Endothelial cell of umbilical vein (primary cell): Measurements from ENCODE around the gene ERG. TPM values are rescaled to one million over a fixed set of nuclear protein-coding genes. Genes with fewer than 3 reads are reported as not detected.

Experiments
- BruUV-seq: library from RNA; stranded (reverse); fragments of 400-500 nt; replicated peaks from 2 replicates; lab custom pipeline; 2021; lab: Mats Ljungman, UMichigan
- CTCF ChIA-PET: fragments of 300-600, 350-600 bp; sonication (Branson Sonifier 250); formaldehyde crosslinking; loops from one replicate; lab custom pipeline; 2021; ENCODE audit warnings: antibody characterized with exemption, inconsistent platforms; lab: Charles Lee
- POLR2A ChIA-PET: fragments of 300-600, 350-600 bp; sonication (Branson Sonifier 250); formaldehyde crosslinking; loops from one replicate; lab custom pipeline; 2021; ENCODE audit warnings: antibody characterized with exemption, inconsistent platforms; lab: Charles Lee
- DNase-seq: peaks from one replicate; pipeline ENCODE4 v3.0.0-alpha.2; 2011; ENCODE audit warnings: low read depth, low spot score
- FAIRE-seq: peaks from 2 replicates; lab custom pipeline; 2011; peaks lifted over from hg19 to GRCh38; lab: Jason Lieb, UNC
- H2AFZ ChIP-seq: 2 replicates; pipeline ENCODE4 v1.6.0; 2012; ENCODE audit warnings: low read depth, low read length, control low read depth, inconsistent platforms
- H3K27ac ChIP-seq: 2 replicates; pipeline ENCODE4 v1.5.1; 2011; ENCODE audit warnings: low read depth, mild to moderate bottlenecking, control low read depth, low read length, moderate library complexity; ENCODE audit not compliant: insufficient read depth
- H3K27me3 ChIP-seq, 2 experiments: 2 replicates each; pipeline versions ENCODE4 v1.6.0 to v1.6.1; 2011; ENCODE audit warnings: low read length in 2 of 2, mixed read lengths in 1 of 2; ENCODE audit not compliant: control insufficient read depth in 2 of 2, insufficient read depth in 2 of 2
- H3K36me3 ChIP-seq, 2 experiments: 2 replicates in 1 of 2; 3 replicates in 1 of 2; pipeline ENCODE4 v1.5.1; 2011; ENCODE audit warnings: low read length in 2 of 2, mild to moderate bottlenecking in 1 of 2, moderate library complexity in 1 of 2; ENCODE audit not compliant: control insufficient read depth in 2 of 2, insufficient read depth in 2 of 2; ENCODE audit errors: extremely low read depth in 1 of 2
- H3K4me1 ChIP-seq: 3 replicates; pipeline ENCODE4 v1.5.1; 2011; ENCODE audit warnings: mild to moderate bottlenecking, low read length; ENCODE audit not compliant: control insufficient read depth, insufficient read depth; ENCODE audit errors: extremely low read depth
- H3K4me2 ChIP-seq: 2 replicates; pipeline ENCODE4 v1.6.1; 2011; ENCODE audit warnings: low read length, control low read depth, mixed read lengths; ENCODE audit not compliant: insufficient read depth
- H3K4me3 ChIP-seq, 3 experiments: fragments of 200-600 bp in 1 of 3; sonication (generic), shearing (Covaris generic) in 1 of 3; replicated peaks in 1 of 3; 2 replicates each; pipeline ENCODE4 v1.5.1; 2011 to 2016; ENCODE audit warnings: control low read depth in 3 of 3, low read length in 3 of 3, mild to moderate bottlenecking in 2 of 3, inconsistent platforms in 1 of 3, low read depth in 1 of 3, moderate library complexity in 1 of 3; ENCODE audit not compliant: insufficient read depth in 1 of 3
- H3K79me2 ChIP-seq: 2 replicates; pipeline ENCODE4 v1.6.0; 2012; ENCODE audit warnings: low read length, inconsistent platforms; ENCODE audit not compliant: control insufficient read depth, insufficient read depth
- H3K9ac ChIP-seq: replicated peaks from 2 replicates; pipeline ENCODE3; 2011; ENCODE audit warnings: low read length, control low read depth; ENCODE audit not compliant: insufficient read depth; ENCODE audit errors: extremely low read depth
- H3K9me1 ChIP-seq: replicated peaks from 3 replicates; pipeline ENCODE4 v1.6.0; 2011; ENCODE audit warnings: mild to moderate bottlenecking, low read length; ENCODE audit not compliant: control insufficient read depth, insufficient read depth; ENCODE audit errors: extremely low read depth
- H3K9me3 ChIP-seq: replicated peaks from 2 replicates; pipeline ENCODE4 v1.5.1; 2012; ENCODE audit warnings: low read length, inconsistent platforms; ENCODE audit not compliant: control insufficient read depth, insufficient read depth
- H4K20me1 ChIP-seq: replicated peaks from 2 replicates; pipeline ENCODE3; 2011; ENCODE audit warnings: mild to moderate bottlenecking, low read length; ENCODE audit not compliant: control insufficient read depth, insufficient read depth; ENCODE audit errors: extremely low read depth
- CTCF ChIP-seq, 2 donors: IDR thresholded peaks; 1 replicate in 1 of 2; 2 replicates in 1 of 2; pipeline ENCODE4 v1.5.1; 2011; ENCODE audit warnings: low read length in 2 of 2, mild to moderate bottlenecking in 2 of 2, moderate library complexity in 2 of 2, control low read depth in 1 of 2, inconsistent platforms in 1 of 2, low read depth in 1 of 2; ENCODE audit not compliant: insufficient read depth in 1 of 2; ENCODE audit errors: extremely low read depth in 1 of 2
- EZH2 ChIP-seq: IDR thresholded peaks from 2 replicates; pipeline ENCODE4 v1.6.1; 2012; ENCODE audit warnings: borderline replicate concordance, low read depth, mild to moderate bottlenecking, moderate library complexity, low read length, inconsistent platforms; ENCODE audit not compliant: severe bottlenecking
- FOS ChIP-seq: IDR thresholded peaks from 2 replicates; pipeline ENCODE4 v1.6.1; 2011; ENCODE audit warnings: mild to moderate bottlenecking, low read length, moderate library complexity, borderline replicate concordance; ENCODE audit not compliant: insufficient read depth
- GATA2 ChIP-seq: IDR thresholded peaks from 2 replicates; pipeline ENCODE4 v1.7.0; 2011; ENCODE audit warnings: low read depth, mild to moderate bottlenecking, moderate library complexity, mixed read lengths, low read length; ENCODE audit not compliant: insufficient read length, insufficient read depth
- JUN ChIP-seq: IDR thresholded peaks from 2 replicates; pipeline ENCODE4 v1.6.1; 2011; ENCODE audit warnings: borderline replicate concordance, low read depth; ENCODE audit not compliant: insufficient read length, insufficient read depth
- MAX ChIP-seq: IDR thresholded peaks from 2 replicates; pipeline ENCODE4 v1.6.1; 2011; ENCODE audit not compliant: insufficient read depth, insufficient read length
- MYC ChIP-seq: IDR thresholded peaks from one replicate; pipeline ENCODE4 v1.6.1; 2011; ENCODE audit warnings: mild to moderate bottlenecking, low read depth, low read length
- POLR2A ChIP-seq: IDR thresholded peaks from 2 replicates; pipeline ENCODE4 v1.6.1; 2012; ENCODE audit warnings: low read depth, mild to moderate bottlenecking, control low read depth, low read length
- POLR2AphosphoS5 ChIP-seq: IDR thresholded peaks from 2 replicates; pipeline ENCODE4 v1.6.1; 2012; ENCODE audit warnings: low read depth, mild to moderate bottlenecking, control low read depth, low read length, moderate library complexity; ENCODE audit not compliant: insufficient read depth
- dilution Hi-C: fragments of 300-500 bp; cut with MboI; formaldehyde crosslinking; loops from one replicate; pipeline ENCODE4 v1.15.0; 2019; ENCODE audit warnings: low sequenced_read_pairs; ENCODE audit not compliant: extremely low pct_ligation_motif_present
- intact Hi-C: fragments of 100-400 bp; cut with micrococcal nuclease; formaldehyde crosslinking; loops from one replicate; pipeline ENCODE4 v1.10.0; 2022
- polyA plus RNA-seq, 4 experiments: library from polyadenylated mRNA; depleted of rRNA in 3 of 4; stranded (reverse) in 3 of 4; unstranded in 1 of 4; fragments of >200 nt; gene quantifications; 2 replicates each; pipeline versions ENCODE4 v1.2.1 to v1.2.3, GENCODE V29; 2011 to 2012; ENCODE audit warnings: missing spikeins in 1 of 4
- total RNA-seq: library from RNA; stranded (reverse); gene quantifications from 2 replicates; pipeline ENCODE4 v1.2.3, GENCODE V29; 2021

The ERG gene
- total and polyA plus RNA-seq, 2 donors (not counting 3 experiments of a cell fraction or from before 2014, with no cell fraction given), result 173 to 210 TPM

GRCh38 chr21:38525454-38525853 lies 27.2 kb upstream of the ERG start:
- Histone ChIP-seq H3K27ac (no peak overlapping the region), H3K36me3 (no peaks in the 10 kb centered on the region), H3K79me2 (no peaks in the 10 kb centered on the region), H4K20me1 (no peaks in the 10 kb centered on the region), H3K9me3 (no peaks in the 10 kb centered on the region), H3K4me2 (no peak overlapping the region), H3K9ac (no peak overlapping the region), H3K4me3 (no peak overlapping the region), H3K9me1 (no peaks in the 10 kb centered on the region), H3K4me1 (no peaks in the 10 kb centered on the region), H3K27me3 (no peaks in the 10 kb centered on the region), H2AFZ (no peak overlapping the region)
- no peak for FAIRE-seq
- DNase-seq, result no peak
- dilution Hi-C loops (no loop called here), intact Hi-C loops (no loop called here)
- CTCF ChIA-PET, result interaction anchor here (1.4 kb wide), 1 partner anchor 144 kb away, joined by 3 read pairs; no protein-coding TSS in a partner anchor
- no peak for TF ChIP-seq EZH2
- TF ChIP-seq FOS, result no peak
- no peak for TF ChIP-seq CTCF (IDR thresholded peaks at IDR 0.05; ENCODE audit: extremely low read depth in 1 of 2, insufficient read depth in 1 of 2, low read depth in 1 of 2, low read length in 2 of 2)
- TF ChIP-seq JUN, result no peak
- TF ChIP-seq POLR2A, result no peak
- no peak for TF ChIP-seq POLR2AphosphoS5
- TF ChIP-seq MAX, result no peak
- no peak for TF ChIP-seq MYC
- TF ChIP-seq GATA2, result no peak
- BruUV-seq, result no TSS peak
- POLR2A ChIA-PET, result no interaction called here
